ENCODE data around the gene F7. TPM values are rescaled to one million over a fixed set of nuclear protein-coding genes. Genes with fewer than 3 reads are reported as not detected.

F7 gene
- total RNA-seq, 1 experiment from 2014 or later = not detected

DNA sequence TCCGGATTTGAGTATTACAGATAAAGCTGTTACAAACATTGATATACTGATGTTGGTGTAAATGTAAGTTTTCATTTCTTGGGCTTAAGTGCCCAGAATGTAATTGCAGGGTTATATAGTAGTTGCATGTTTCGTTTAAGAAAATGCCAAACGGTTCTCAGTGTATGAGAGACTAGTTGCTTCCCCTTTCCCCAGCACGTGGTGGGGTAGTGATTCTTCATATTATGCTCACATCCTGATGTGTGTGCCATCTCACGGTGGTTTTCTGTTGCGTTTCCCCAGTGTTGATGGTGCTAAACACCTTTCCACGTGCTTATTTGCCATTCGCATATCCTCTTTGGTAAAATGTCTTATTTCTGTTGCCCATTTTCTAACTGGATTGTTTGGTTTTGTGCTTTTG lies 34.7 kb upstream of the F7 start:
- intact Hi-C loops (cut with micrococcal nuclease; ENCODE audit: unreplicated experiment) (no loop called here), in situ Hi-C loops (cut with HindIII; ENCODE audit: low pct_unique_long_range_greater_than_20kb, low sequenced_read_pairs) (no loop called here)
- ATAC-seq (no peak), DNase-seq (ENCODE audit: low read depth, low spot score) (no peak)
- Histone ChIP-seq H3K27me3 (ENCODE audit: control insufficient read depth, insufficient read depth, low read length) (no peaks in the 10 kb centered on the region), H3K27ac (ENCODE audit: low read length) (no peak overlapping the region), H3K4me1 (ENCODE audit: control insufficient read depth, insufficient read depth, low read length) (no peaks in the 10 kb centered on the region), H3K9me3 (ENCODE audit: control insufficient read depth, insufficient read depth, low read depth, low read length) (no peaks in the 10 kb centered on the region), H3K4me3 (ENCODE audit: low read depth in 2 of 2, low read length in 2 of 2) (no peak overlapping the region), H3K36me3 (ENCODE audit: control insufficient read depth, insufficient read depth, low read length) (no peaks in the 10 kb centered on the region)
- ChIA-PET POLR2A (no interaction called here), CTCF (no interaction called here)
- TF ChIP-seq POLR2AphosphoS5 (IDR thresholded peaks at IDR 0.05; ENCODE audit: low read depth, low read length) (no peak), SIN3A (IDR thresholded peaks at IDR 0.05; ENCODE audit: borderline replicate concordance, insufficient read depth, low read depth, low read length) (no peak), TCF7L2 (IDR thresholded peaks at IDR 0.05; ENCODE audit: low read depth, low read length) (no peak)
- TF ChIP-seq, protein P1, sequence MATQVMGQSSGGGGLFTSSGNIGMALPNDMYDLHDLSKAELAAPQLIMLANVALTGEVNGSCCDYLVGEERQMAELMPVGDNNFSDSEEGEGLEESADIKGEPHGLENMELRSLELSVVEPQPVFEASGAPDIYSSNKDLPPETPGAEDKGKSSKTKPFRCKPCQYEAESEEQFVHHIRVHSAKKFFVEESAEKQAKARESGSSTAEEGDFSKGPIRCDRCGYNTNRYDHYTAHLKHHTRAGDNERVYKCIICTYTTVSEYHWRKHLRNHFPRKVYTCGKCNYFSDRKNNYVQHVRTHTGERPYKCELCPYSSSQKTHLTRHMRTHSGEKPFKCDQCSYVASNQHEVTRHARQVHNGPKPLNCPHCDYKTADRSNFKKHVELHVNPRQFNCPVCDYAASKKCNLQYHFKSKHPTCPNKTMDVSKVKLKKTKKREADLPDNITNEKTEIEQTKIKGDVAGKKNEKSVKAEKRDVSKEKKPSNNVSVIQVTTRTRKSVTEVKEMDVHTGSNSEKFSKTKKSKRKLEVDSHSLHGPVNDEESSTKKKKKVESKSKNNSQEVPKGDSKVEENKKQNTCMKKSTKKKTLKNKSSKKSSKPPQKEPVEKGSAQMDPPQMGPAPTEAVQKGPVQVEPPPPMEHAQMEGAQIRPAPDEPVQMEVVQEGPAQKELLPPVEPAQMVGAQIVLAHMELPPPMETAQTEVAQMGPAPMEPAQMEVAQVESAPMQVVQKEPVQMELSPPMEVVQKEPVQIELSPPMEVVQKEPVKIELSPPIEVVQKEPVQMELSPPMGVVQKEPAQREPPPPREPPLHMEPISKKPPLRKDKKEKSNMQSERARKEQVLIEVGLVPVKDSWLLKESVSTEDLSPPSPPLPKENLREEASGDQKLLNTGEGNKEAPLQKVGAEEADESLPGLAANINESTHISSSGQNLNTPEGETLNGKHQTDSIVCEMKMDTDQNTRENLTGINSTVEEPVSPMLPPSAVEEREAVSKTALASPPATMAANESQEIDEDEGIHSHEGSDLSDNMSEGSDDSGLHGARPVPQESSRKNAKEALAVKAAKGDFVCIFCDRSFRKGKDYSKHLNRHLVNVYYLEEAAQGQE (IDR thresholded peaks at IDR 0.05; ENCODE audit: insufficient read depth in 1 of 2, low read depth in 2 of 2, low read length in 1 of 2) = no peak
- TF ChIP-seq, protein P2, sequence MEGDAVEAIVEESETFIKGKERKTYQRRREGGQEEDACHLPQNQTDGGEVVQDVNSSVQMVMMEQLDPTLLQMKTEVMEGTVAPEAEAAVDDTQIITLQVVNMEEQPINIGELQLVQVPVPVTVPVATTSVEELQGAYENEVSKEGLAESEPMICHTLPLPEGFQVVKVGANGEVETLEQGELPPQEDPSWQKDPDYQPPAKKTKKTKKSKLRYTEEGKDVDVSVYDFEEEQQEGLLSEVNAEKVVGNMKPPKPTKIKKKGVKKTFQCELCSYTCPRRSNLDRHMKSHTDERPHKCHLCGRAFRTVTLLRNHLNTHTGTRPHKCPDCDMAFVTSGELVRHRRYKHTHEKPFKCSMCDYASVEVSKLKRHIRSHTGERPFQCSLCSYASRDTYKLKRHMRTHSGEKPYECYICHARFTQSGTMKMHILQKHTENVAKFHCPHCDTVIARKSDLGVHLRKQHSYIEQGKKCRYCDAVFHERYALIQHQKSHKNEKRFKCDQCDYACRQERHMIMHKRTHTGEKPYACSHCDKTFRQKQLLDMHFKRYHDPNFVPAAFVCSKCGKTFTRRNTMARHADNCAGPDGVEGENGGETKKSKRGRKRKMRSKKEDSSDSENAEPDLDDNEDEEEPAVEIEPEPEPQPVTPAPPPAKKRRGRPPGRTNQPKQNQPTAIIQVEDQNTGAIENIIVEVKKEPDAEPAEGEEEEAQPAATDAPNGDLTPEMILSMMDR (IDR thresholded peaks at IDR 0.05) = no peak
- BruUV-seq (replicated peaks) = no TSS peak

DNA sequence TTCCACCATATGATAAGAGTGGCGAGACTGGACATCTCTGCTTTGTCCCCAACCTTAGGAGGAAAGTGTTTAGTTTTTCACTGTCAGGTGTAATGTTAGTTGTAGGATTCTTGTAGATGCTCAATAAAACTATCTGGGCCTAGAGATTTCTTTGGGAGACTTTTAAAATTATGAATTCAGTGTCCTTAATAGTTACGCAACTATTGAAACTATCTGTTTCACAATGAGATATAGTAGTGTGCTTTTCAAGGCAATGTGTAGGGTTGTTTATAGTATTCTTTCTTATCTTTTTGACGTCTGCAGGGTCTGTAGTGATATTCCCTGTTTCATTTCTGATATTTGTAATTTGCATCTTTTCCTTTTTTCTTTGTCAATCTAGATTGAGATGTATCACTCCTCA lies 33.2 kb upstream of the F7 start:
- Histone ChIP-seq H3K27ac (ENCODE audit: low read length) (no peak overlapping the region), H3K36me3 (ENCODE audit: control insufficient read depth, insufficient read depth, low read length) (no peaks in the 10 kb centered on the region), H3K27me3 (ENCODE audit: control insufficient read depth, insufficient read depth, low read length) (no peaks in the 10 kb centered on the region), H3K4me3 (ENCODE audit: low read depth in 2 of 2, low read length in 2 of 2) (no peak overlapping the region), H3K9me3 (ENCODE audit: control insufficient read depth, insufficient read depth, low read depth, low read length) (no peaks in the 10 kb centered on the region), H3K4me1 (ENCODE audit: control insufficient read depth, insufficient read depth, low read length) (no peaks in the 10 kb centered on the region)
- TF ChIP-seq, protein P1 (IDR thresholded peaks at IDR 0.05; ENCODE audit: insufficient read depth in 1 of 2, low read depth in 2 of 2, low read length in 1 of 2) = no peak
- TF ChIP-seq, protein P2 (IDR thresholded peaks at IDR 0.05) = no peak
- TF ChIP-seq POLR2AphosphoS5 (IDR thresholded peaks at IDR 0.05; ENCODE audit: low read depth, low read length) (no peak), TCF7L2 (IDR thresholded peaks at IDR 0.05; ENCODE audit: low read depth, low read length) (no peak), SIN3A (IDR thresholded peaks at IDR 0.05; ENCODE audit: borderline replicate concordance, insufficient read depth, low read depth, low read length) (no peak)
- in situ Hi-C loops (cut with HindIII; ENCODE audit: low pct_unique_long_range_greater_than_20kb, low sequenced_read_pairs) = no loop called here
- ChIA-PET CTCF (no interaction called here), POLR2A (interaction anchor here (0.6 kb wide), 2 partner anchors 256 to 409 kb away, joined by 3 to 7 read pairs; no protein-coding TSS in a partner anchor)
- DNase-seq (ENCODE audit: low read depth, low spot score) (no peak), ATAC-seq (no peak)
- intact Hi-C loops (cut with micrococcal nuclease; ENCODE audit: unreplicated experiment) = no loop called here
- BruUV-seq (replicated peaks) = no TSS peak

Data from Panc1 (cell line).